HCT116 (cell line): Measurements from ENCODE around the gene LMO7. TPM values are rescaled to one million over a fixed set of nuclear protein-coding genes. Genes with fewer than 3 reads are reported as not detected.

Source experiments
- ATAC-seq: fragments of 200-7000 bp; cut with Tn5 transposase; 2 replicates; pipeline ENCODE4 v1.9.1; 2020; ENCODE audit warnings: mild to moderate bottlenecking, moderate library complexity
- BruUV-seq: library from RNA; stranded (reverse); fragments of 400-500 nt; replicated peaks from 2 replicates; lab custom pipeline; 2021; lab: Mats Ljungman, UMichigan
- CTCF ChIA-PET: fragments of 300-600 bp; sonication (Branson Sonifier 250); formaldehyde crosslinking; loops from one replicate; lab custom pipeline; 2021; ENCODE audit warnings: antibody characterized with exemption; lab: Charles Lee
- POLR2A ChIA-PET: fragments of 300-600, 350-600 bp; sonication (Branson Sonifier 250); formaldehyde crosslinking; loops from one replicate; lab custom pipeline; 2021; ENCODE audit warnings: antibody characterized with exemption; lab: Charles Lee
- RAD21 ChIA-PET, 2 experiments: fragments of 300-600 bp; sonication (Branson Sonifier 250); formaldehyde crosslinking; loops; one replicate each; lab custom pipeline; 2023; ENCODE audit warnings: low total read pairs in 2 of 2; ENCODE audit not compliant: uncharacterized antibody in 2 of 2, unreplicated experiment in 2 of 2, low non-redundant PET in 1 of 2; lab: Charles Lee
- DNase-seq: peaks from one replicate; pipeline ENCODE4 v3.0.0-alpha.2; 2010; ENCODE audit warnings: low read depth, low spot score
- H2AFZ ChIP-seq: fragments of 200-600 bp; shearing (Covaris generic), sonication (generic); 2 replicates; pipeline ENCODE4 v1.6.1; 2017; ENCODE audit warnings: low read depth, mixed run types, mixed read lengths, antibody characterized with exemption, low read length; ENCODE audit not compliant: poor library complexity, severe bottlenecking
- H3K27ac ChIP-seq: 2 replicates; pipeline ENCODE4 v1.5.1; 2012; ENCODE audit warnings: low read depth, low read length
- H3K27me3 ChIP-seq: fragments of 200-600 bp; sonication (generic); 2 replicates; pipeline ENCODE4 v1.6.1; 2016; ENCODE audit warnings: mixed run types, low read length, mixed read lengths; ENCODE audit not compliant: insufficient read depth
- H3K36me3 ChIP-seq, 2 experiments: fragments of 200-500 bp in 1 of 2; fragments of 200-600 bp in 1 of 2; sonication (Bioruptor generic) in 1 of 2; sonication (generic) in 1 of 2; 2 replicates each; pipeline versions ENCODE4 v1.5.1 to v1.6.1; 2014 to 2016; ENCODE audit warnings: low read length in 2 of 2, inconsistent platforms in 1 of 2, mixed read lengths in 1 of 2, mixed run types in 1 of 2; ENCODE audit not compliant: insufficient read depth in 2 of 2, control insufficient read depth in 1 of 2
- H3K4me1 ChIP-seq, 2 experiments: fragments of 200-600 bp in 1 of 2; sonication (generic) in 1 of 2; 2 replicates each; pipeline versions ENCODE4 v1.5.1 to v1.6.1; 2012 to 2017; ENCODE audit warnings: low read length in 2 of 2, inconsistent platforms in 1 of 2, mild to moderate bottlenecking in 1 of 2, mixed read lengths in 1 of 2, mixed run types in 1 of 2, moderate library complexity in 1 of 2; ENCODE audit not compliant: insufficient read depth in 2 of 2, control insufficient read depth in 1 of 2
- H3K4me2 ChIP-seq: fragments of 200-600 bp; sonication (generic); 2 replicates; pipeline ENCODE4 v1.6.1; 2017; ENCODE audit warnings: mixed run types, low read length, mixed read lengths
- H3K4me3 ChIP-seq, 2 experiments: fragments of 200-600 bp in 1 of 2; sonication (generic) in 1 of 2; replicated peaks in 1 of 2; 2 replicates each; pipeline ENCODE4 v1.5.1; 2011 to 2016; ENCODE audit warnings: low read length in 2 of 2, control low read depth in 1 of 2, low read depth in 1 of 2, mild to moderate bottlenecking in 1 of 2, mixed read lengths in 1 of 2, mixed run types in 1 of 2
- H3K79me2 ChIP-seq: fragments of 200-600 bp; sonication (generic); 2 replicates; pipeline ENCODE4 v1.6.1; 2017; ENCODE audit warnings: mild to moderate bottlenecking, mixed run types, low read length, moderate library complexity, mixed read lengths; ENCODE audit not compliant: insufficient read depth
- H3K9ac ChIP-seq: fragments of 200-600 bp; sonication (generic); 2 replicates; pipeline ENCODE4 v1.6.1; 2016; ENCODE audit warnings: low read length, mixed read lengths
- H3K9me2 ChIP-seq: fragments of 200-600 bp; sonication (generic), shearing (Covaris generic); 2 replicates; pipeline ENCODE4 v1.6.1; 2017; ENCODE audit warnings: mixed run types, mild to moderate bottlenecking, moderate library complexity; ENCODE audit not compliant: insufficient read depth
- H3K9me3 ChIP-seq, 2 experiments: fragments of 200-500 bp in 1 of 2; fragments of 200-600 bp in 1 of 2; sonication (Bioruptor generic) in 1 of 2; sonication (generic) in 1 of 2; 2 replicates each; pipeline ENCODE4 v1.6.1; 2014 to 2017; ENCODE audit warnings: low read length in 2 of 2, mixed read lengths in 2 of 2, inconsistent platforms in 1 of 2, low read depth in 1 of 2, mild to moderate bottlenecking in 1 of 2, mixed run types in 1 of 2, moderate library complexity in 1 of 2; ENCODE audit not compliant: control insufficient read depth in 1 of 2, insufficient read depth in 1 of 2
- H4K20me1 ChIP-seq: fragments of 200-600 bp; sonication (generic), shearing (Covaris generic); 2 replicates; pipeline ENCODE4 v1.6.1; 2017; ENCODE audit warnings: mixed run types, mild to moderate bottlenecking, moderate library complexity; ENCODE audit not compliant: insufficient read depth
- ATF3 ChIP-seq: IDR thresholded peaks from 2 replicates; pipeline ENCODE4 v1.6.1; 2012
- ELF1 ChIP-seq: IDR thresholded peaks from 2 replicates; pipeline ENCODE4 v1.6.1; 2012; ENCODE audit warnings: low read depth, borderline replicate concordance
- POLR2AphosphoS5 ChIP-seq: IDR thresholded peaks from 2 replicates; pipeline ENCODE4 v1.6.1; 2011; ENCODE audit warnings: mild to moderate bottlenecking, low read depth, low read length, moderate library complexity
- SIN3A ChIP-seq: IDR thresholded peaks from 2 replicates; pipeline ENCODE4 v1.6.1; 2012; ENCODE audit warnings: low read depth
- SP1 ChIP-seq: IDR thresholded peaks from 2 replicates; pipeline ENCODE4 v1.6.1; 2012; ENCODE audit warnings: low read depth
- TCF7L2 ChIP-seq: IDR thresholded peaks from 2 replicates; pipeline ENCODE4 v1.7.0; 2011; ENCODE audit warnings: borderline replicate concordance, inconsistent platforms; ENCODE audit not compliant: insufficient read depth, insufficient read length; ENCODE audit errors: extremely low read depth
- YY1 ChIP-seq: IDR thresholded peaks from 2 replicates; pipeline ENCODE4 v1.6.1; 2011; ENCODE audit warnings: low read length, low read depth, moderate library complexity, mild to moderate bottlenecking; ENCODE audit not compliant: insufficient replicate concordance; ENCODE audit errors: extremely low read depth
- ZFX ChIP-seq: fragments of 450-650 bp; IDR thresholded peaks from 2 replicates; pipeline ENCODE4 v1.6.1; 2017
- intact Hi-C: fragments of 100-400 bp; cut with micrococcal nuclease; formaldehyde crosslinking; loops from 2 replicates; pipeline ENCODE4 v1.10.0; 2022
- total RNA-seq: library from RNA; stranded (reverse); gene quantifications from one replicate; pipeline ENCODE4 v1.2.1, GENCODE V29; 2021; ENCODE audit not compliant: unreplicated experiment
- TF ChIP-seq, protein P1 (sequence below): IDR thresholded peaks from 2 replicates; pipeline ENCODE4 v1.6.1; 2012

LMO7 gene
- total RNA-seq, 1 experiment from 2014 or later, result 8.1 TPM

DNA sequence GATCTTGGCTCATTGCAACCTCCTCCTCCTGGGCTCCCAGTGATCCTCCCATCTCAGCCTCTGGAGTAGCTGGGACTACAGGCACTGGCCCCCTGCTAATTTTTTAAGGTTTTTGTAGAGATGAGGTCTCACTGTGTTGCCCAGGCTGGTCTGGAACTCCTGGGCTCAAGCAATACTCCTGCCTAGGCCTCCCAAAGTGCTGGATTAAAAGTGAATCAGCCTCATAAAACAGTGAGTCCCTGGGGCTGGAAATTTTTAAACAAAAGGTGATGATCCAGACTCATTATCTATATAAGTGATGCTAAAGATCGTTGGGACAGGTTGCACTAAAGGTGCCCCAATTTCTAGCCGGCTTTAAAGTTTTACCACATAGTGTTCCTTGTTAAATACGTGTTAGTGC lies 112.7 kb downstream of the LMO7 start:
- TF ChIP-seq YY1 (no peak), ZFX (no peak), TCF7L2 (no peak), POLR2AphosphoS5 (no peak), ATF3 (no peak), SIN3A (no peak), SP1 (no peak)
- TF ChIP-seq, protein P1, sequence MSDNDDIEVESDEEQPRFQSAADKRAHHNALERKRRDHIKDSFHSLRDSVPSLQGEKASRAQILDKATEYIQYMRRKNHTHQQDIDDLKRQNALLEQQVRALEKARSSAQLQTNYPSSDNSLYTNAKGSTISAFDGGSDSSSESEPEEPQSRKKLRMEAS, result no peak
- TF ChIP-seq, all 23 proteins: peak for 0
- Histone ChIP-seq H3K9me3 (no peaks in the 10 kb centered on the region), H4K20me1 (no peaks in the 10 kb centered on the region), H3K9ac (no peak overlapping the region), H3K4me3 (no peak overlapping the region), H3K4me2 (no peak overlapping the region), H3K4me1 (0 out of 4 replicates have a peak, but pooled peaks cover 0 to 4% of the 10 kb centered on the region in 2 experiments), H3K27me3 (no peaks in the 10 kb centered on the region), H3K27ac (no peak overlapping the region), H3K9me2 (no peaks in the 10 kb centered on the region), H2AFZ (no peak overlapping the region), H3K79me2 (no peaks in the 10 kb centered on the region), H3K36me3 (no peaks in the 10 kb centered on the region)
- CTCF ChIA-PET, result no interaction called here
- ATAC-seq, result no peak
- RAD21 ChIA-PET, result no interaction called here
- intact Hi-C loops, result no loop called here
- no TSS peak for BruUV-seq
- DNase-seq, result no peak
- POLR2A ChIA-PET, result no interaction called here

GRCh38 chr13:75749407-75749806 lies 113.3 kb downstream of the LMO7 start:
- POLR2A ChIA-PET, result no interaction called here
- H3K27me3 ChIP-seq, result no peaks in the 10 kb centered on the region
- no peak overlapping the region for H2AFZ ChIP-seq
- H3K9me2 ChIP-seq, result no peaks in the 10 kb centered on the region
- H3K9ac ChIP-seq, result no peak overlapping the region
- H4K20me1 ChIP-seq, result no peaks in the 10 kb centered on the region
- RAD21 ChIA-PET, result no interaction called here
- BruUV-seq, result no TSS peak
- TF ChIP-seq ELF1 (no peak), ZFX (no peak)
- H3K27ac ChIP-seq, result no peak overlapping the region
- H3K79me2 ChIP-seq, result no peaks in the 10 kb centered on the region
- intact Hi-C loops, result no loop called here
- no peaks in the 10 kb centered on the region for H3K9me3 ChIP-seq
- DNase-seq, result no peak
- H3K4me1 ChIP-seq, result 0 out of 4 replicates have a peak, but pooled peaks cover 0 to 4% of the 10 kb centered on the region in 2 experiments
- H3K36me3 ChIP-seq, result no peaks in the 10 kb centered on the region
- no peak overlapping the region for H3K4me3 ChIP-seq
- H3K4me2 ChIP-seq, result no peak overlapping the region
- no peak for ATAC-seq
- CTCF ChIA-PET, result no interaction called here
